GM21515 (cell line): ENCODE measurements around the gene FLYWCH2.
A peak's percentile ranks its signal among the peaks of the same experiment; 100 is the strongest.

Source experiments
- ATAC-seq: cut with Tn5 transposase; IDR thresholded peaks from one replicate; pipeline ENCODE4 v1.9.1; 2021; ENCODE audit not compliant: unreplicated experiment

Gene FLYWCH2

GRCh38 chr16:2882650-2883457 lies at the start of gene FLYWCH2:
Gene FLYWCH2, plus strand, starts transcription at chr16:2883215. Its CDS starts 13,235 bp downstream, at chr16:2896450.
- peak; percentile 88 for ATAC-seq

GRCh38 chr16:2833776-2834175 lies 49.2 kb upstream of the FLYWCH2 start:
- ATAC-seq: no peak

- no peak for ATAC-seq
Measured at GRCh38 chr16:2834968-2835367, 48.0 kb upstream of the FLYWCH2 start.

GRCh38 chr16:2835638-2836493 lies 47.1 kb upstream of the FLYWCH2 start:
- ATAC-seq: no peak

GRCh38 chr16:2836646-2837508 lies 46.1 kb upstream of the FLYWCH2 start:
- ATAC-seq: no peak

GRCh38 chr16:2838928-2839327 lies 44.1 kb upstream of the FLYWCH2 start:
- ATAC-seq: no peak

GRCh38 chr16:2839650-2840450 lies 43.2 kb upstream of the FLYWCH2 start:
- ATAC-seq: no peak

- no peak for ATAC-seq
Measured at GRCh38 chr16:2840914-2841313, 42.1 kb upstream of the FLYWCH2 start.

GRCh38 chr16:2841606-2842339 lies 41.2 kb upstream of the FLYWCH2 start:
- no peak for ATAC-seq

GRCh38 chr16:2842340-2843000 lies 40.5 kb upstream of the FLYWCH2 start:
- no peak for ATAC-seq

GRCh38 chr16:2843526-2843925 lies 39.5 kb upstream of the FLYWCH2 start:
- no peak for ATAC-seq

- ATAC-seq: no peak
Measured at GRCh38 chr16:2845116-2845515, 37.9 kb upstream of the FLYWCH2 start.

GRCh38 chr16:2846511-2847310 lies 36.3 kb upstream of the FLYWCH2 start:
- no peak for ATAC-seq

GRCh38 chr16:2848933-2849725 lies 33.9 kb upstream of the FLYWCH2 start:
- no peak for ATAC-seq

GRCh38 chr16:2852003-2852730 lies 30.8 kb upstream of the FLYWCH2 start:
- no peak for ATAC-seq

- ATAC-seq: no peak
Measured at GRCh38 chr16:2852731-2853507, 30.1 kb upstream of the FLYWCH2 start.
